HG03457 (cell line): ENCODE data around the gene AMACR.
A peak's percentile ranks its signal among the peaks of the same experiment; 100 is the strongest.
"Not testable (repeated sequence)": the region's sequence is repeated elsewhere in the genome, so short reads cannot be mapped to it uniquely, and the experiment has no call there.

Experiments used
- ATAC-seq: cut with Tn5 transposase; IDR thresholded peaks from one replicate; pipeline ENCODE4 v1.9.1; 2021; ENCODE audit warnings: moderate number of reproducible peaks; ENCODE audit not compliant: unreplicated experiment

AMACR gene

DNA sequence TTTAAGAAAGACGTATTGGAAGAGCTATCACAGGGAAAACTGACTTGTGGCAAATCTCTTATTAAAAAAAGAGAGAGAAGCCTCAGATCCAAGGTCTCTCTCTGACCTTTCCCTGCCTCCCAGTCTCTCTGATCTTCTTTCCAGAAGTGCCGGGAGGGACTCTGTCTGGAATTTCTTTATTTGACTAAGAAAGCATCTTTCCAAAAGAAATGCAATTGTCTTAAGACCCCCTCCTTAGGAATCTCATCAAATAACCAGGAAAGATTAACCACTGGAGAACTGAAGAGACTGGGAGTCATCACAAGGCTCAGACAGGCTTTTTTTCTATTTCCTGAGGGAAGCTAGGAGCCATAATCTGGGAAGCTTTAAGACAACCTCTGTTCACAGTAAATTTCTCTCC lies 30.5 kb upstream of the AMACR start:
- ATAC-seq, result no peak

DNA sequence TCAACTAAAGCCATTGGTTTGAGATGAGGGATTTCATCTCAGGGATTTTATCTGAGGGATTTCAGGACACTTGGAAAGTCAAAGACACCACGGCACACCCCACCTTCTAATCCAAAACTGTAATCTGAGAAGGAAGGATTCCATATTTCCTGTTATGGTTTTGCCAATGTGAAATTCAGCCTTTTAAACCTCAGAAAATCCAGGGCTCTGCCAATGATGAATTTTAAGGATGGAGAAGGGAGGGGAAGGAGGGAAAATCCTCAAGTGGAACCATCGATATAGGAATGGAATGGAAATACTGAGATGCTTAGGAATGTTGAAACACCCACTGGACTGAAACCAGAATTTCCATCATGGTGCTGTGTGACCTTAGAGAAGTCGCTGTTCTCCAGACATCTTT lies 29.9 kb upstream of the AMACR start:
- ATAC-seq, result no peak

DNA sequence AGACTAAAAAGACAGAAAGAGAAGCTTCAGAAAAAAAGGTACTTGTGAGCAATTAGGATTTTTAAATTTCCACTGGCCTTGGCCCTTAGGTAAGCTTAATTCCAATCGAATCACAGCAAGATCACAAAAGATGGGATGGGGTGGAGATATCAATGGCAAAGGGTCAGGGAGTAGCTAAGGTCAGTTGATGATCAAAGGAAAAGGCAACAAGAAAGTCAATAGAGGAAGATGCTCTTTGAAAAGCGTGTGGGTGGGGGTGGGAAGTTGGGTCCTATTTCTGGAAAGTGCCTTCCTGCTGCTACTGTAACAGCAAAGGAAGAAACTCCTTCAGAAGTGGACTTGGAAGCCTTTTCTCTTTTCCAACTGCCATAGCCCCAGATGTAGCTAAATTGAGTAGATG lies 27.9 kb upstream of the AMACR start:
- no peak for ATAC-seq

DNA sequence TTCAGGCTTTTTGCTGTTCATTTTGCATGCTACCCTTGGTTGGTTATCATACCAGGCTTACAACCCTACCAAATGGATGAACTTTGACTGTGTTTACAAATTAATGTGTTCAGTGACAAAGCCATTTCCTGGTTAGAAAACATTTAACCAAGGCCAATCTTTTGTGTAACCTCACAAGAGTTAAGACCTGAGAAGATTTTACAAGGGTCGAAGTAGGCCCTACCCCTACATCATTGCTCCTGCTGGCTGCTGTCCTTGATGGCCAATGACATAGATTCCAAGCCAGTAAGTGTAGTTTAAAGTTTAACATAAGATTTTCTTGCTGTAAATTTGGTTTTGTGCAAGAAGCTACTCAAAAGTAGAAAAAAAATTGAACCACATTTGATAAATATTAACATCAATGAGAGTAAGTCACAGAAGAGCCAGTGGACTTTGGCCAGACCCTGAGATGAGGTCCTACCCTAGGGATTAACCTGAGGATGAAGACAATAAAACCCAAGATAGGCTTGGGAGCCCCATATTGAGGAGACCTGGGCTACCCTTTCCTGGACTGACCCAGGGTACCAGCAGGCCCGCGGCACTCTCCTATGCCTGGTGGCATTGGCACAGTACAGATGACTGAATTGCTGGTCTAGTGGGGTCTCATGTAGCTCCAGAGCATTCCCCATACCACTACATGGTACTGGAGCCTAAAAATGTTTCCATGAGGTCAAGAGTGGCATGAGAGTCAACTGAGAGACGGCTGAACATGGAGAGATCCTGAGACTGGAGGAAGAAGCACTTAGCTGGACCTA lies 26.9 kb upstream of the AMACR start:
- ATAC-seq, result peak; percentile 76

DNA sequence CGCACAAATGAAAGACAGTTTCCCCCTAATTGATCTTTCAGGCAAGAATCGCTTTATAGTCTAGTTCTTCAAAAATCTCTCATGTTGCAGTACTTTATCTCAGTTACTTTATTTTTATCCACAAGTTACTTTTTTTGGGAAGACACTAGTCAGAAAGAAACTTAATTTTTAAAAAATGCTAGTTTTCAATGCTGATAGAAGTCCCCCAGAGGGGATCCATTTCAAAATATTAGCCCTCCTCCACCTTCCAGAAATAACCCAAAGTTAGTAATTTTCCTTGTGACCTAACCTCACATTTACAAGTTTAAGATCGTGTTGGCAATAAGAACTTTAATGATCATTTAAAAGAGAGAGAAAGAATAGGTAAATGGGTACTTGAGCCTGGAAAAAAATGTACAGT lies 24.1 kb upstream of the AMACR start:
- ATAC-seq, result no peak

DNA sequence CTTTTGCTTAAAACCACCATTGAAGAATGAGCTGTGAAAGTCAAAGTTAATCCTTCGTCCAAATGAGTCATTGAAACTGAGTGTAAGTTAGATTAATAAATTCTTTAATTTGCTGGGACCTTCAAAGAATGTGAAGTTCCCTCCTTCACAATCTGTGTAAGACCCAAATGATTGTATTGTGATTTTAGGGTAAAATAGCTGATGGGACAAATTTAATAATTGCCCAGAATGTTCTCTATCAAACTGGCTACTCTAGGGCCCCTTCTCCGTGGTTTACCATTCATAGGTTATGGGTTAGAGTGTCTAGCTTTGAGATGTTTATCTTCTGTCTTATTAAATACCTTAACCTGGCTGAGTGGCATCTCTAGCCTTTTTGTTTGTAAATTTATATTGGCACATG lies 23.3 kb upstream of the AMACR start:
- ATAC-seq, result no peak

DNA sequence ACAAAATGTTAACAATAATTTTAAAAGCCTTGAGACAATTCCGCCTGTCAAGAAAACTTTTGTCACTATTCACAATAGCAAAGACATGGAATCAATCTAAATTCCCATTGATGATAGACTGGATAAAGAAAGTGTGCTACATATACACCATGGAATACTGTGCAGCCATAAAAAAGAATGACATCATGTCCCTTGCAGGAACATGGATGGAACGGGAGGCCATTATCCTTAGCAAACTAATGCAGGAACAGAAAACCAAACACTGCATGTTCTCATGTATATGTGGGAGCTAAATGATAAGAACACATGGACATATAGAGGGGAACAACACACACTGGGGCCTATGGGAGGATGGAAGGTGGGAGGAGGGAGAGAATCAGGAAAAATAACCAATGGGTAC lies 22.7 kb upstream of the AMACR start:
- not testable (repeated sequence) for ATAC-seq

DNA sequence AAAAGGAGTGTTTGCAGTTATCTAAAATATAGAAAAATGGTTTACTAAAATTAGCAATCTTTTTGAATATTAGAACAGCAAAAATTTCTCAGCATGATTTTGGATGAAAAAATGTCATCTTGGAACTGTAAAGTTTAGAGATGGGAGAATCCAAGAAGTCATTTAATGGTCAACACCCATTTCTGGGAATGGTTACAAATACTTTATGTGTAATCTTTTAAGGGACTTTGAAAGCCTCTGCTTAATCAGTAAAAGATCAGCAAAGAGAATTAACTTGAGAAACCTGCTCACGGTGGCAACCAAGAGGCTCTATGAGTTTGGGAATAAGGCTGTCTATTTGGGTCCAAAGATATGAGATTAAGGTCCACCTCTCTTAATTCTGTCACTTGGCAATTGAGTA lies 22.2 kb upstream of the AMACR start:
- ATAC-seq, result no peak

DNA sequence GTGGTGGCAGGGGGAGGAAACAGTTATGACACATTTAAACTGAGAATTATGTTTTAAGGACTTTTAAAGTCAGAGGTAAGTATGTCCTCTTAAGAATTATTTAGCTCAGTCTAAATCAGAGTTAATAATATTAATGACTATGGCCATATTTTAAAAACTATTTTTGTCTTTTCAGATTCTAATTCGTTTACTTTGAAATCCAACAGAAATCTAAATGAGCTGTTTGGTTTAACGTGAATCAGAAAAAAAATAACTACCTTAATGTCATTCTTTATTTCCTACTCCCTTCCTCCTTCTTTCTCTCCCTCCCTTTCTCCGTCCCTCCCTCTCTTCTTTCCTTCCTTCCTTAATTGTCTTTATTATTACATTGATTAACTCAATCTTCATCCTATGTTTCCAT lies 20.5 kb upstream of the AMACR start:
- no peak for ATAC-seq

DNA sequence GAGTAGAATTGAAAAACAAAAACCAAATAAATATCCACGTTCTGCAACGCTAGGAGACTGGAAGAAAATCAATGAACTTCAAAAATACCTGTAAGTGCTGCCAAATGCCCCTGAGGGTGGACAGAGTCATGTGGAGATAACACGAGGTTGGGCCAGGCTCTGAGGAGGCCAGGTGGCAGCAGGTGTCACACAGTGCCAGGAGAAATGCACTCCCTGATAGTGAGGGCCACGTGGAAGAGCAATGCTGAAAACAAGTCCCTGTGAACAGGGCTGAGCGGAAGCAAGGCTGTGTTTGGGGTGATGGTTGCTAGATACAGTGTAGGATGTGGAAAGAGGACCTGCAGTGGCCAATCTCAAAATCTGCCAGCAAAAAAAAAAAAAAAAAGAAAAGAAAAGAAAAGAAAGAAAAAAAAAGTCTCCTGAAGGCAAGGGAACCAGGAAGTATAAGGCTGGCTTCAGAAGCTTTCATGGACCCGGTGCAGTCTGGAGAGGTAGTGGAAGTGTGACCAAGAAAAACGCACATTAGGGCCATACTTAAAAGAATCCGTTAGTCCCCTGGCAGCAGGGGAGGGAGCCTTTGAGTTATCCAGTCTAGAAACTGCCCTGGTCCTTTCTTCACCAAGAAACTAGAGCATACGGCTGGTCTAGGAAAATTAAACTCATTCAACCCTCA lies 18.4 kb upstream of the AMACR start:
- no peak for ATAC-seq

DNA sequence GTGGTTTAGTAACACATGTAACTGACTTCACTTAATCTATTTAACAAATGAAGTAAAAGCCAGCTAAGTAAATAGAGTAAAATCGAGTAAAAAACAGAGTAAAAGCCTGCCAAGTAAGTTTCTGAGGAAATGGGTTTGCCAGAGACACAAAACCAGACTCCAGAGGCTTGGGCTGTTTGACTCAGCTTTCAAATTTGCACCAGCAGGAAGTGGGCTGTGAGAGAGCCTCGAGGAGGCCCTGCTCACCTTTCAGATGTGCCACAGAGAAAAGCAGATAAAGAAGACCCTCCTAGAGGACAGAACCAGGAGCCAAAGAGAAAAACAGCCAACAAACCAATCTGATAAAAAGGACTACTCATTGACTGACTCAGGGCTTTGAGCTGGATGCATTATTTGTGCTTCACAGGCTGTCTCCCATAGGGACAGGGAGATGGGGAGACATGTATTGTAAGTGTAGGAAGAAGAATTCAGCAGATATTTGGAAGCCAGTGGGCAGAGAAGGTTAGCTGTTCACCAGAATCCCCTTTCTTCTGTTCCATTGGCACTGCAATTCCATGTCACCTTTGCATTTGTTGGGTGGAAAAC lies 14.4 kb upstream of the AMACR start:
- ATAC-seq, result peak; percentile 82

DNA sequence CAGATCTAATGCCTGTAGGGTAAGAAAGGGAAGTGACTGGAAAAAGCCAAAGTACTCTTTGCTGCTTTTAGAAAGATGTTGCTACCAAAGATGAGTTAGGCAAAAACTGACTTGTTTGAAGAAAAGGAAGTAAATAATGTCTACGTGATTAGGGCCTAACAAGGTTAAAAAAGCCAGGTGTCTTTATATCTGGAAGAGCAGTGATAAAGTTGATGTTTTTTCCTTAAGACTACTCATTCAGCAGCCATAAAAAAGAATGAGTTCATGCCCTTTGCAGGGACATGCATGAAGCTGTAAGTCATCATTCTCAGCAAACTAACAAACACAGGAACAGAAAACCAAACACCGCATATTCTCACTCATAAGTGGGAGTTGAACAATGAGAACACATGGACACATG lies 13.5 kb upstream of the AMACR start:
- ATAC-seq, result no peak

DNA sequence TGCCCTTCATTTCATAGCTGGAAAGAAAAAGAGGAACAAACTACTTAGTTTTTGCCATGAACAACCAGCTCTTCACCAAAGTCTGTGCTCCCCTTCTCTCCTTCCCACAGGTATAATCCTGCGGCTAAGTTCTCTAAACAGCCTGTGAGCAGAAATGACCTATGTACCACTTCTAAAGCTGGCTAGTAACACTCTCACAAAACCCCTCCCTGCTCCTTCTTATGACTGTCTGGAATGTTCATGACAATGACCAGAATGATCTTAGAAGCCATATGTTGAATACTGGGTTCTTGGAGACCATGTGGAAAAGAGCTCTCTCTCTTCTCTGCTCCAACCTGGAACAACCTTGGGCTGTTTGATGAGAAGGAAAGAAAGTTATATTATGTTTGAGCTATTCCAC lies 12.9 kb upstream of the AMACR start:
- no peak for ATAC-seq

DNA sequence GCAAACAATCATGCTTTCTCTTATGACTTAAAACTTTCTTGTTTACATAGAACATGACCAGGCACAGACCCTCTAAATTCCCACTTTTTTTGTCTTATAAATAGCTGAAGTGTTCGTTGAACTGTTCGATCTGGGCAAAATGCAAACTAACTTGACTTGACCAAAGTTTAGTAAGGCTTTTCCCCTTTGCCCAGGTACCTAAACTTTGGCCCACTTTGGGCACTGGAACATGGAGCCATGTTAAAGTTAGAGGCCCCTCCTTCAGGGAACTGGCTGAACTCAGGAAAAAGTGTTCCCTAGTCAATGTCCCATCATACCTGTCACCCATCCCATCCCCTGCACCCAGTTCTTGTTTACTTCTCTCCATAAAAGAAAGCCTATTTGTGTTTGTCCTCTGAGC lies 9.4 kb upstream of the AMACR start:
- no peak for ATAC-seq

DNA sequence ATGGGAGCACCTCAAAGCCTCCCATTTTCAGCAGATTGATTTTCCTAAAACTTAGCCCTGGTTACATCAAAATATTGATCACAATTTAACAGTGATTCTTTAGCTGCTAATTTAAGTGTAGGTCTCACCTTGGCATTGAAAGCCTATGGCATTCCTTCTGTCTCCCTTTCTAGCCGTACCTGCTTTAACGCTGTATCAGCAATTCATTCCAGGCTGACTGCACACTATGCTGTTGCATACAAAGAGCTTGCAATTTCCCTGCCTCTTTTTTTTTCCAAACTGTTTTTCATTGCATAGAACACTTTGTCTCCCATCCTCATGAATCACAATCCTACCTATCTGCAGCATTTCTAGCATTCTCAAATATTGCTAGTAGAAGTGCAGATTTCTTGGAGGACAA lies 8.9 kb upstream of the AMACR start:
- ATAC-seq, result no peak

DNA sequence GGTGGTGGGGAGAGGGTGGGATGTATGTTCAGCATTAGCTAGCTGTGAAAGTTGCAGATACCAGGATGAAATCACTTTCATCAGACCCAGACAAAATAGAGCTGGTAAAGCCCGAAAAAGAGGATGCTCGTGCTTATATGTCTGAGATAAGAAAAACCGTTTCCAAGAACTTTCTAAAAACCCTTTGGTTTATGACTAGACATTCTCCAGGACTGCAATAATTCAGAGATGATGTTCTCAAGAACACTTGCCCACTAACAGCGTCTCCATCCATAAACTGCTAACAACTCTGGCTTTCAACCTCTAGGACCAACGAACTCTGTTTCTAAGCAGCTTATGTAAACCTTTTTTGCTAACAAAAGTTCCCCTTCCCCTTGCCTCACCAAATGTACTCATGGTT lies 8.4 kb upstream of the AMACR start:
- ATAC-seq, result no peak

DNA sequence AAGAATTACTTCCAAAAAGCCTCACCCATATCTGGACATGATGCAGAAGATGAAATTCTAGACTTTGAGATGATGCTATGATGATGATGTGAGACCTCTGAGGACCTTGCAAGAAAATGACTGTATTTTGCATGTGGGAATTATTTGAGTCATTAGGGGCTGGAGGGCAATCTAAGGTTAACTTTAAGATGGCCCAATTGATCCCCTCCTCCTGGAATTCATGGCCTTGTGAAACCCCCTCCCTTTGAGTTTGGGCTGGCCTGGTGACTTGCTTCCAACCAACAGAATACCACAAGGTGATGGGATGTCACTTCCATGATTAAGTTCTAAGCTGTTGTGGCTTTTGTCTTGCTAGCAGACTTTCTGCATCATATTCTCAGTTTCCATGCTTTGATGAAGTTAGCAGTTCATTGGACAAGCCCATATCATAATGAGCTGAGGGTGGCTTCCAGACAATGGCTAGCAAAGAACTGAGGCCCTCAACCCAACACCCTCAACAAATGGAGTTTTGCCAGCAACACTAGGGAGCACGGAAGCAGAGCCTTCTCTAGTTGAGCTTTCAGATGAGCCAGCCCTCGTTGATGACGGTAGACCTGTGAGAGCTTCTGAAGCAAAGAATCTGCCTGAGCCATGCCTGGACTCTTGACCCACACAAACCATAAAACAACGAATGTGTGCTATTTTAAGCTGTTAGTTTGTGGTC lies 7.4 kb upstream of the AMACR start:
- ATAC-seq, result no peak

DNA sequence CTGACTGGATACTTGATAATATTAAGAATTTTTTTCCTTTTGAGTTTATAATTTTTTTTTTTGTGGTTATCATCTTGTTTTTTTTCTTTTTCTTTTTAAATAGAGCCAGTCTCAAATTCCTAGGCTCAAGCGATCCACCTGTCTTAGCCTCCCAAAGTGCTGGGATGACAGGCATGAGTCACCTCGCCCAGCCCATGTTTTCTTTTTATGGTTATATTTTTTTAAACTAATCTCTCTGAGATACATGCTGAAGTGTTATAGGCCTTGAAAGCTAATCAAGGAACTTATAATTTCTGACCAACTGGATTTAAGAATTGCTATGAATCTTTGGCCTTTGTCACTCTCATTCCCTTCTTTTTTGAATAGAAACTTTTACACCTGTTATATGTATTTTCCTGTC lies 6.8 kb upstream of the AMACR start:
- no peak for ATAC-seq

DNA sequence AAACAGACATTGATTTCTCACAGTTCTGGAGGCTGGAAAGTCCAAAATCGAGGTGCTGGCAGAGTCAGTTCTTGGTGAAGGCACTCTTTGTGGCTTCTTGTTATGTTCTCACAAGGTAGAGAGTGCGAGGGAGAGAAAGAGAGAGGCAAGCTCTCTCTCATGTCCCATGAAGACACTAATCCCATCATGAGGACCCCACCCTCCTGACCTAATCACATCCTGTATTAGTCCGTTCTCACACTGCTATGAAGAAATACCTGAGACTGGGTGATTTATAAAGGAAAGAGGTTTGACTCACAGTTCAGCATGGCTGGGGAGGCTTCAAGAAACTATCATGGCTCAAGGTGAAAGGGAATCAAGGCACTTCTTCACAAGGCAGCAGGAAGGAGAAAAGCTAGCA lies 5.7 kb upstream of the AMACR start:
- no peak for ATAC-seq

DNA sequence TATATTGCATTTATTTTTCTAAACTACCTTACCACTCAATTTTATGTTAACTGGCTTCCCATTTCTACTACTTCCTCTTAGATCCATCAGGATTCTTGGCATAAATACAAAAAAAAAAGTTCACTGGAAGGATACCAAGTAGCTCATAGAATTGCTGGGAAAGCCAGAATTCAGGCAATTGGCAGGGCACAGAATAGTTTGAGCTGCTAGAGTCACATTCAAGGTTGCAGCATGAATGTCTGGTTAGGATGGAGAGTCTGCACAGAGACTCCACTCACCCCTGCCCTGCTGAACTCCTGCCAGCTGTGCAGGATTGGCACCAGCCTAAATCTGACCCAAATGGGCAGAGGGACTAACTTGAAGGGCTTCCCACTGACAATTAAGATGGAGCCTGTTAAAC lies 4.9 kb upstream of the AMACR start:
- no peak for ATAC-seq

DNA sequence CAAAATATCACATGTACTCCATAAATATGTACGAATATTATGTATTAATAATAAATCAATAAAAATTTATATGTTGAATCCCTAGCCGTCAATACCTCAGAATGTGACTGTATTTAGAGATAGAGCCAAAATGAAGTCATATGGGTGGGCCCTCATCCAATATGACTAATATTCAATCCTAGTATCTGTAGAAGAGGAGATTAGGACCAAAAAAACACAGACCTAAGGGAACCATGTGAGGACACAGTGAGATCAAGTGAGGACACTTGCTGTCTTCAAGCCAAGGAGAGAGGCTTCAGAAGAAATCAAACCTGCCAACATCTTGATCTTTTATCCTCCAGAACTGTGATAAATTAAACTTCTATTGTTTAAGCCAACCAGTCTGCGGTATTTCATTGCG lies 3.7 kb upstream of the AMACR start:
- no peak for ATAC-seq

DNA sequence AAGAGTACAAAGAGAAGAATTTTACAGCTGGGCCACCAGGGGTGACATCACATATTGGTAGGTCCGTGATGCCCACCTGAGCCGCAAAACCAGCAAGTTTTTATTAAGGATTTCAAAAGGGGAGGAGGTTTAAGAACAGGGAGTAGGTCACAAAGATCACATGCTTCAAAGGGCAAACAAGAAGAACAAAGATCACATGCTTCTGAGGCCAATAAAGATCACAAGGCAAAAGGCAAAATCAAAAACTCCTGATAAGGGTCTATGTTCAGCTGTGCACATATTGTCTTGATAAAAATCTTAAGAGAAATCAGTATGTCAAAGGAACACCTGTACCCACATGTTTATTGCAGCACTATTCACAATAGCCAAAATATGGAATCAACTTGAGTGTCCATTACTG lies 2.3 kb upstream of the AMACR start:
- not testable (repeated sequence) for ATAC-seq
